Heart left ventricle (tissue), 16 donors: ENCODE measurements around the gene PRM2. TPM values are rescaled to one million over a fixed set of nuclear protein-coding genes. Genes with fewer than 3 reads are reported as not detected.

Experiments
- ATAC-seq, 4 donors: fragments of 200-7000 bp; cut with Tn5 transposase; one replicate each; pipeline ENCODE4 v1.9.1; 2020 to 2022; ENCODE audit warnings: moderate library complexity in 4 of 4, mild to moderate bottlenecking in 3 of 4, moderate number of reproducible peaks in 1 of 4
- DNase-seq, 5 donors: peaks; one replicate each; pipeline ENCODE4 v3.0.0-alpha.2; 2020
- H3K27ac ChIP-seq, 12 donors: fragments of 200-600 bp; sonication (generic) in 4 of 12; one replicate each; pipeline versions ENCODE4 v1.5.0 to v1.8.0; 2016 to 2022; ENCODE audit warnings: mild to moderate bottlenecking in 2 of 12
- H3K27me3 ChIP-seq, 9 donors: fragments of 200-600 bp; sonication (generic) in 2 of 9; one replicate each; pipeline versions ENCODE4 v1.5.1 to v1.8.0; 2016 to 2022; ENCODE audit warnings: mild to moderate bottlenecking in 3 of 9
- H3K36me3 ChIP-seq, 9 donors: fragments of 200-600 bp; sonication (generic) in 2 of 9; one replicate each; pipeline versions ENCODE4 v1.5.0 to v1.8.0; 2018 to 2022; ENCODE audit warnings: mild to moderate bottlenecking in 2 of 9
- H3K4me1 ChIP-seq, 12 donors: fragments of 200-600 bp; sonication (generic) in 4 of 12; one replicate each; pipeline versions ENCODE4 v1.5.0 to v1.8.0; 2016 to 2022; ENCODE audit warnings: mild to moderate bottlenecking in 3 of 12
- H3K4me3 ChIP-seq, 12 donors: fragments of 200-600 bp; sonication (generic) in 4 of 12; one replicate each; pipeline versions ENCODE4 v1.5.0 to v1.8.0; 2017 to 2022; ENCODE audit warnings: mild to moderate bottlenecking in 9 of 12, moderate library complexity in 4 of 12
- H3K9me3 ChIP-seq, 12 donors: fragments of 200-600 bp; sonication (generic) in 4 of 12; one replicate each; pipeline versions ENCODE4 v1.5.0 to v1.8.0; 2016 to 2022; ENCODE audit warnings: mild to moderate bottlenecking in 1 of 12
- CTCF ChIP-seq, 12 donors: fragments of 200-600 bp; sonication (generic) in 4 of 12; IDR thresholded peaks; one replicate each; pipeline versions ENCODE4 v1.5.0 to v1.8.0; 2018 to 2022; ENCODE audit warnings: antibody characterized with exemption in 12 of 12, mild to moderate bottlenecking in 5 of 12
- POLR2A ChIP-seq, 2 donors: fragments of 450-650 bp; IDR thresholded peaks; one replicate each; pipeline ENCODE4 v1.6.1; 2017; ENCODE audit warnings: antibody characterized with exemption in 2 of 2, mild to moderate bottlenecking in 2 of 2, moderate library complexity in 2 of 2
- WGBS, 4 donors: extraction: QIAGEN DNeasy Blood & Tissue Kit in 2 of 4; methylation state at CpG; one replicate each; pipeline versions ENCODE4 v1.1.5 to v1.1.7; 2013 to 2018; 5-methylcytosine and 5-hydroxymethylcytosine counted together
- intact Hi-C, 10 donors: fragments of 100-400 bp; cut with DNase I; formaldehyde crosslinking; loops; one replicate each; pipeline versions ENCODE4 v1.11.1 to v1.14.2; 2022
- microRNA-seq, 4 donors: library from miRNA; unstranded; fragments of <30 nt; microRNA quantifications; one replicate each; pipeline versions ENCODE4 to v1.2.0, GENCODE V29; 2017 to 2020
- polyA plus RNA-seq, 2 donors: library from polyadenylated mRNA; stranded (reverse); fragments of 200-250 nt; gene quantifications; one replicate each; pipeline ENCODE4 v1.2.3, GENCODE V29; 2013
- total RNA-seq, 9 donors: library from RNA; depleted of rRNA in 2 of 9; stranded (reverse); fragments of >200 nt in 2 of 9; fragmentation: NEBNext Ultra II Directional in 3 of 9; extraction: Animal tissue kit (Norgen Biotek cat#: 25700) in 3 of 9; gene quantifications; one replicate each; pipeline versions ENCODE4 v1.1.0 to v1.2.4, GENCODE V29; 2016 to 2023
- donor health status: ischemic (EF 13 %, LVEDD 7.1; RV severe dilation, severe dysfunction).
- donor health status: healthy with polysubstance abuse.
- donor health status: DM: no; HTN: yes; CAD: no.
- donor health status: DM: no; HTN: no; CAD: no.
- donor health status: ischemic (EF 25% LVEDD 6.9; RV normal size, moderate dysfunction).
- donor health status: ischemic (EF 25% LVEDD 5.7; RV mildly dilated, moderate dysfunction).
- donor health status: healthy.
- donor health status: DM: yes; HTN: yes; CAD: no.
- donor health status: ischemic (EF 35%, LVEDD 5.7; RV mildly dilated, moderate dysfunction).
- donor health status: nonischemic (EF 11% LVEDD 7.7; RV severe dilation, severe dysfunction).
- donor health status: DM: yes; HTN: yes; CAD: no.
- donor health status: PGD.
- donor health status: ischemic (EF 29% LVEDD 5.4; RV normal size, mild dysfunction).
- donor health status: nonischemic (EF 23%, LVEDD 6.1; RV moderate dilation, normal function).

PRM2 gene
- total and polyA plus RNA-seq, 11 donors: not detected

DNA sequence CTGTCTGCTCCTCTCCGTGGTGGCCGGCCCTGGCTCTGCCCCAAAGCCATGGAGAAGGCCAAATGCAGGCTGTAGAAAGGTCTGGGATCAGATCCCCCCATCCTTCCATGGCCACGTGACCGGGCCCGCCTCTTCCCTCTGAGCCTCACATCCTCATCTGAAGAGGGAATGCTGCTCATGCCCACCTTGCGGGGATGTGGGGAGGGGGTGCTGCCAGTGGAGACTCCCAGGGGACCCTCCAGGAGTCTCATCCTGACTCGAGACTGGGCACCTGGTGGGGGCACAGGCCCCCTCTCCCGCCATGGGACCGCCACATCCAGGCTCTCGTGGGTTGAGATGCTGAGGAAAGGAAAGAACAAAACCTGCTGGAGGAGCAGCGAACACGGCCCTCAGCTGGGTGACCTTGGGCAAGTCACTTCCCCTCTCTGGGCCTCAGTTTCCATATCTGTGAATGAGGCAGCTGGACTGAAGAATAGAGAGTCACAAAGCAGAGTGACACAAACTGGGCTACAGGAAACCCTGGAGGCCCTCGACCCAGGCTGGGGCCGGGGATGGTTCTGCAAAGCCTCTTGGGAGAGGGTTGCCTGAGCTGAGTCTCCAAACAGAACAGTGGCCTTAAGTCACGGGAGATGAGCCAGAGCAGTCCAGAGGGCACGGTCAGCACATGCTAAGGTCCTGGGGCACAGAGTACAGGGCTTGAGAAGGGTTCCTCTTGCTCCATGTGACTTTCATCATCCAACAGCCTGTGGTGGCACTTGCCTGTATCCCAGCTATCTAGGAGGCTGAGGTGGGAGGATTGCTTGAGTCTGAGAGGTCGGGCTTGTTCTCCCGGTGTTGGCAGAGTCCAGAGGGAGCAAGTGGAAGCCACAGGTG, 50.4 kb downstream of the PRM2 start:
- ATAC-seq (no peak), DNase-seq (no peak)
- intact Hi-C loops: loop anchor here in 2 of 10 donors (2.0 to 10.0 kb wide), 2 partner anchors 31 to 51 kb away; partner anchors contain the start of gene SOCS1 (in 1 of the 2)
- Histone ChIP-seq H3K27me3 (no peaks in the 10 kb centered on the region), H3K4me1 (peaks cover 0 to 32% (median 10%) of the 10 kb centered on the region in 12 donors), H3K9me3 (no peaks in the 10 kb centered on the region), H3K36me3 (no peaks in the 10 kb centered on the region), H3K27ac (peak overlapping the region in 3 of 12 donors; percentile 31 to 88 (median 74)), H3K4me3 (peak overlapping the region in 1 of 12 donors; percentile 28)
- WGBS, 4 donors: 78 to 83% (median 82%) methylated on average over 17 to 18 of the region's 18 CpGs
- TF ChIP-seq CTCF (IDR thresholded peaks at IDR 0.05): no peak
- TF ChIP-seq POLR2A (IDR thresholded peaks at IDR 0.05): no peak

Small RNAs within 50 kb of the gene (microRNA-seq; reads per million reads assigned to microRNA genes)
- gene MIR548H2: 0 reads per million in 4 donors

Other genes with a start within 250 kb of the PRM2 start
- gene SOCS1, start 20.3 kb downstream of the PRM2 start, total RNA-seq: 10 to 100 TPM in 1 of 9 donors, 1 to 10 TPM in 7, under 1 TPM in 1; 0.63 to 14.8 (median 2.7) TPM
- 1 to 10 TPM; 2.9 to 9.1 TPM for gene SOCS1, start 20.3 kb downstream of the PRM2 start, polyA plus RNA-seq
- not detected for gene TNP2, start 7.2 kb downstream of the PRM2 start, total RNA-seq
- not detected for gene TNP2, start 7.2 kb downstream of the PRM2 start, polyA plus RNA-seq
- gene PRM3, start 2.9 kb downstream of the PRM2 start, total RNA-seq: not detected
- not detected for gene PRM3, start 2.9 kb downstream of the PRM2 start, polyA plus RNA-seq
- gene PRM1, start 4.8 kb upstream of the PRM2 start, total RNA-seq: not detected
- gene PRM1, start 4.8 kb upstream of the PRM2 start, polyA plus RNA-seq: not detected
- 1 to 10 TPM in 4 of 9 donors, under 1 TPM in 3, not detected in 2; 0.23 to 6.6 (median 1.1) TPM for gene RMI2, start 69.0 kb upstream of the PRM2 start, total RNA-seq
- gene RMI2, start 69.0 kb upstream of the PRM2 start, polyA plus RNA-seq: under 1 TPM; 0.23 to 0.76 TPM